ENCODE measurements around the gene MAPK4. TPM values are rescaled to one million over a fixed set of nuclear protein-coding genes. Genes with fewer than 3 reads are reported as not detected.
"Not testable (repeated sequence)": the region's sequence is repeated elsewhere in the genome, so short reads cannot be mapped to it uniquely, and the experiment has no call there.

MAPK4 gene
- total RNA-seq, result 10 to 100 TPM; 15.2 to 86.9 (median 37.1) TPM
- 10 to 100 TPM in 1 of 2 donors, 1 to 10 TPM in 1; 7.5 to 81.0 TPM for polyA plus RNA-seq
- long read RNA-seq, donor 1, partial matches to known transcripts, result 11 of 16 reads
- long read RNA-seq, donor 1, other reads (novel, unspliced or antisense), result 5 of 16 reads
- long read RNA-seq, donor 2, partial matches to known transcripts, result 6 of 6 reads
- long read RNA-seq, donor 2, other reads (novel, unspliced or antisense), result 0 of 6 reads
- long read RNA-seq, donor 3, partial matches to known transcripts, result 17 of 41 reads
- long read RNA-seq, donor 3, other reads (novel, unspliced or antisense), result 24 of 41 reads

DNA sequence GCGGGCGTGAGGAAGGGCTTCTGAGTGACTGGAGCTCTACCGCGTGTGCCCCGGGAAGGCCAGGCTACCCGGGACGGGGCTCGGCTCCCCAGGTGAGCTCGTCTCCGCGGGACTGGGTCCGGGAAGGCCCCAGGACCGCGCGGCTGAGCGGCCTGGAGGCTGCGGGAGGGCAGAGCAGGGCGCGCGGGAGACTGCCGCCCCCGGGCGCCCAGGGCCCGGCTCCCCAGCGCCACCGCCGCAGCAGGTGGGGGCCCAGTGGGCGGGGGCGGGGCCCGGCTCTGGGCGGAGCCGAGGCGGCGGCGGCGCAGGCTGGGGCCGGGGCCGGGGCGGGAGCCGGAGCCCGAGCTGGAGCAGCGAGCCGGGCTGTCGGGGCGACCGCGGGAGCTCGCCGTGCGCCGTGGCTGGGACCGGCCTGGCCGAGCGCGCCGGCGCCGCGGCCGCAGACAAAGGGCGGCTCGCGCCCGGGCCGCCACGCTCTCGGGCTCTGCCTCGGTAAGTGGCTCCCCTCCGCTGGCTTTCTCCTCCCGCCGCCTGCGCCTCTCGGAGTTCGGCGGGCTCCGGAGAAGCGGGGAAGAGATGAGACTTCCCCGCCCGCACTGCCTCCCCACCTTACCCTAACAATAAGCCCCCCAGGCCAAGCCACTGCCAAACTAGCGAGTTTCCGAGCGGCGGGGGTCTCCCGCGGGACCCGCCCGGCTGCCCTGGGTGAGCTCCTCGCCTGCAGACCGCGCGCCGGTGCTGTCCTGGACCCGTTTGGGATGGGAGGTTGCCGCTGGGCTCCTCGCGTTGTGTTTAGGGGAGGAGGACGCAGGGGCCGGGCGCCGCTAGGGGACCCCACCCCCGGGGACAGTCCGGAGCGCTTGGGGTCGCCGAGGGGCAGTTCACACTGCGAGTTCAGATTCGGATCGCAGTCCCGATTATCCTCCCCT lies at the start of gene MAPK4:
Gene MAPK4, plus strand, starts transcription at position 336 of the 929 bp plus-strand sequence. CDS start 103,872 bp downstream, outside the sequence.
- intact Hi-C loops (cut with DNase I), result loop anchor here in 1 of 10 donors (10.0 kb wide), 1 partner anchor 105 kb away; no protein-coding TSS in a partner anchor
- ATAC-seq, result peak; percentile 76 to 93 (median 88)
- peaks cover 0 to 67% (median 36%) of the 10 kb centered on the region in 7 donors for H3K27me3 ChIP-seq
- DNase-seq, result peak in 1 of 2 donors; percentile 55
- H3K36me3 ChIP-seq, result no peaks in the 10 kb centered on the region
- peaks cover 0 to 17% (median 11%) of the 10 kb centered on the region in 9 donors for H3K4me1 ChIP-seq
- 0 to 1% methylated on average over 67 to 109 of the region's 109 CpGs for WGBS, 2 donors
- H3K4me3 ChIP-seq, result peak within 1 kb of the TSS; percentile 51 to 74 (median 62)
- H3K27ac ChIP-seq, result peak within 1 kb of the TSS in 9 of 10 donors; percentile 1 to 81 (median 67)
- TF ChIP-seq, protein P1, sequence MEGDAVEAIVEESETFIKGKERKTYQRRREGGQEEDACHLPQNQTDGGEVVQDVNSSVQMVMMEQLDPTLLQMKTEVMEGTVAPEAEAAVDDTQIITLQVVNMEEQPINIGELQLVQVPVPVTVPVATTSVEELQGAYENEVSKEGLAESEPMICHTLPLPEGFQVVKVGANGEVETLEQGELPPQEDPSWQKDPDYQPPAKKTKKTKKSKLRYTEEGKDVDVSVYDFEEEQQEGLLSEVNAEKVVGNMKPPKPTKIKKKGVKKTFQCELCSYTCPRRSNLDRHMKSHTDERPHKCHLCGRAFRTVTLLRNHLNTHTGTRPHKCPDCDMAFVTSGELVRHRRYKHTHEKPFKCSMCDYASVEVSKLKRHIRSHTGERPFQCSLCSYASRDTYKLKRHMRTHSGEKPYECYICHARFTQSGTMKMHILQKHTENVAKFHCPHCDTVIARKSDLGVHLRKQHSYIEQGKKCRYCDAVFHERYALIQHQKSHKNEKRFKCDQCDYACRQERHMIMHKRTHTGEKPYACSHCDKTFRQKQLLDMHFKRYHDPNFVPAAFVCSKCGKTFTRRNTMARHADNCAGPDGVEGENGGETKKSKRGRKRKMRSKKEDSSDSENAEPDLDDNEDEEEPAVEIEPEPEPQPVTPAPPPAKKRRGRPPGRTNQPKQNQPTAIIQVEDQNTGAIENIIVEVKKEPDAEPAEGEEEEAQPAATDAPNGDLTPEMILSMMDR (IDR thresholded peaks at IDR 0.05), result no peak
- peaks cover 0 to 12% (median 0%) of the 10 kb centered on the region in 11 donors for H3K9me3 ChIP-seq

DNA sequence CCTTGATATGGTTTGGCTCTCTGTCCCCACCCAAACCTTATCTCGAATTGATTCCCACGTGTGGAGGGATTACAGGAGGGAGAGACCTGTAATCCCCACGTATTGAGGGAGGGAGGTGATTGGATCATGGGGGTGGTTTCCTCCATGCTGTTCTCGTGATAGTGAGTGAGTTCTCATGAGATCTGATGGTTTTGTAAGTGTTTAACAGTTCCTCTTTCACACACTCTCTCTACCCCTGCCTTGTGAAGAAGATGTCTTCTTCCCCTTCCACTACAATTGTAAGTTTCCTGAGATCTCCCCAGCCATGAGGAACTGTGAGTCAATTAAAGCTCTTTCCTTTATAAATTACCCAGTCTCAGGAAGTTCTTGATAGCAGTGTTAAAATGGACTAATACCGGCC lies 42.6 kb upstream of the MAPK4 start:
- H3K9me3 ChIP-seq; H3K36me3 ChIP-seq; H3K27me3 ChIP-seq; H3K27ac ChIP-seq; ATAC-seq; DNase-seq; H3K4me3 ChIP-seq; H3K4me1 ChIP-seq; intact Hi-C loops (cut with DNase I): not testable (repeated sequence)
- WGBS, 2 donors, result 58 to 62% methylated on average over 5 of the region's 5 CpGs

DNA sequence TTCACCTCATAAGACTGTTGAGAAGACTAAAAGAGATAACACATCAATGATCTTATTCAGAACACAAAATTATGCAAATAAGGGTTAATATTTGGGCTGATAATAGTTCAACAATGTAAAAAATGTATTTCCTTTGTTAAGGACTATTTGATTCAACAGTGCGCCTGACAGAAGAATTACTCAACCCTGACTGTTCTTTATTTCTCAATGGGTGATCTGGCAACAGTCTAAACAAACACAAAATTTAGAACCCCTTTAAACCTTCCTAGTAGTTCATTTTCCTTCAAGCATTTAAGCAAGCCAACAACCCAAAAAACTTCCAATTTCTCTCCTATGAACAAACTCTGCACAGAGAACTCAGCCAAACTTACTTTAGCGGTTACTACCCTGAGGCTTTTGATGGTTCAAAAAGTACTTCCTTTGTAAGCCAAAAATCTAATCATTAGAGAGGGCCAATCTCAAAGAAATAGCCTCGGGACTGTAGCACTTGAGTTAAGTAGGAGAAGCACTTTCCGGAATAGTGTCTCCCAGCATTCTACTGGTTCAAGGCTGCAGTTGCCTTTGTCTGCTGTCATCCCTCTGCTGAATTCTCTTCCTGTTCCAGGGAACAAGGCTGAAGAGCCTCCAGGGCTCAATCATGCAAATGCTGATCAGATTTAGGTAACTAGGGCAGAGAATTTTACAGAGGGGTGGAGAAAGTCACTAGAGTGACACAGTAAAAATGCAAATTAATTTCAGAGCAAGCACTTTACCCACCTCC lies 40.9 kb upstream of the MAPK4 start:
- WGBS, 2 donors, result 72 to 76% methylated on average over 4 of the region's 4 CpGs

DNA sequence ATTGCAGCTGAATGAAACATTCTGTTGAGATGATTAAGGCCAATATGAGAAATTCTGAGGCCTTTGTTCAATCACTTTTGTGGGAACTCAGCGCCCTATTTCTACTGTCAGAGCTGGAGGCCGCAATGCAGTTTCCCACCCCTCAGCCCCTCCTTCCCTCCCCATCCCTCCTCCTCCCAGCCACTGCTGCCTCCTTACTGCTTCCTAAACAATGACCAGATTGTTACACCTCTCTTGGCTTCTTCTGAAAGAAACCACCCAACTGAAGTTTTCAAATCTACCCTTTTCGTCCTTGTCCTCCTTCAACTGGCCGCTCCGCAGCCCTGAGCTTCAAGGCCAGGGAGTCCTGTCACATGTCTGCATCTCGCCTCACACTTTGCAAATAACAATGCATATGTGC lies 36.7 kb upstream of the MAPK4 start:
- intact Hi-C loops (cut with DNase I), result no loop called here
- WGBS, 2 donors, result 76 to 80% methylated on average over 6 of the region's 6 CpGs
- TF ChIP-seq, protein P1 (IDR thresholded peaks at IDR 0.05), result no peak
- Histone ChIP-seq H3K9me3 (no peaks in the 10 kb centered on the region), H3K36me3 (no peaks in the 10 kb centered on the region), H3K27ac (no peak overlapping the region), H3K27me3 (peaks cover 0 to 3% (median 0%) of the 10 kb centered on the region in 7 donors), H3K4me1 (no peaks in the 10 kb centered on the region), H3K4me3 (no peak overlapping the region)
- ATAC-seq, result no peak
- DNase-seq, result no peak

More for the DNA sequence above, 40.9 kb upstream of the MAPK4 start:
- intact Hi-C loops (cut with DNase I), result no loop called here
- TF ChIP-seq, protein P1 (IDR thresholded peaks at IDR 0.05), result no peak
- Histone ChIP-seq H3K4me1 (no peaks in the 10 kb centered on the region), H3K27me3 (no peaks in the 10 kb centered on the region), H3K4me3 (no peak overlapping the region), H3K36me3 (no peaks in the 10 kb centered on the region), H3K27ac (no peak overlapping the region), H3K9me3 (no peaks in the 10 kb centered on the region)
- no peak for ATAC-seq
- no peak for DNase-seq
